Measurements from ENCODE around the gene LGR4. TPM values are rescaled to one million over a fixed set of nuclear protein-coding genes. Genes with fewer than 3 reads are reported as not detected.

LGR4 gene
- total RNA-seq, 1 experiment from 2014 or later: 37.1 TPM

- CTCF ChIA-PET: interaction anchor here (0.6 to 0.9 kb wide), 2 partner anchors 8 to 61 kb away, joined by 3 read pairs; no protein-coding TSS in a partner anchor
- H3K27me3 Mint-ChIP-seq (ENCODE audit: insufficient read depth, unreplicated experiment): no peaks in the 10 kb centered on the region
- no peak for TF ChIP-seq CTCF (IDR thresholded peaks at IDR 0.05; ENCODE audit: insufficient read depth in 1 of 2, low read depth in 1 of 2, low read length in 1 of 2, severe bottlenecking in 1 of 2, unreplicated experiment in 1 of 2)
- intact Hi-C loops (cut with micrococcal nuclease; ENCODE audit: unreplicated experiment): no loop called here
- Histone ChIP-seq H3K27me3 (replicated peaks; ENCODE audit: control insufficient read depth, insufficient read depth, low read length) (no peaks in the 10 kb centered on the region), H3K4me1 (peaks cover 34% of the 10 kb centered on the region), H3K36me3 (ENCODE audit: control insufficient read depth, insufficient read depth, low read length) (no peaks in the 10 kb centered on the region), H3K4me3 (ENCODE audit: low read depth, low read length) (no peak overlapping the region), H3K9me3 (no peaks in the 10 kb centered on the region)
- H3K4me3 Mint-ChIP-seq (ENCODE audit: unreplicated experiment): peak overlapping the region; percentile 27
- H3K9me3 Mint-ChIP-seq (ENCODE audit: unreplicated experiment): peaks cover 10% of the 10 kb centered on the region
- peak overlapping the region; percentile 55 for H3K27ac Mint-ChIP-seq (ENCODE audit: unreplicated experiment)
- H3K4me1 Mint-ChIP-seq (ENCODE audit: low read depth, unreplicated experiment): peaks cover 43% of the 10 kb centered on the region
- H3K36me3 Mint-ChIP-seq (ENCODE audit: insufficient read depth, unreplicated experiment): peaks cover 6% of the 10 kb centered on the region
- no peak for DNase-seq
- POLR2A ChIA-PET: interaction anchor here (0.8 kb wide), 1 partner anchor 16 kb away, joined by 4 read pairs; the partner anchor contains the start of gene LGR4
- no TSS peak for BruUV-seq (replicated peaks)
Measured at GRCh38 chr11:27456140-27456794, 16.3 kb downstream of the LGR4 start.

GRCh38 chr11:27455667-27456066 lies 16.9 kb downstream of the LGR4 start:
- ChIA-PET POLR2A (interaction anchor here (0.8 kb wide), 1 partner anchor 17 kb away, joined by 4 read pairs; the partner anchor contains the start of gene LGR4), CTCF (interaction anchor here (0.6 to 0.9 kb wide), 2 partner anchors 9 to 60 kb away, joined by 3 read pairs; no protein-coding TSS in a partner anchor)
- intact Hi-C loops (cut with micrococcal nuclease; ENCODE audit: unreplicated experiment): no loop called here
- peaks cover 43% of the 10 kb centered on the region for H3K4me1 Mint-ChIP-seq (ENCODE audit: low read depth, unreplicated experiment)
- no peak for DNase-seq
- Histone ChIP-seq H3K9me3 (no peaks in the 10 kb centered on the region), H3K36me3 (ENCODE audit: control insufficient read depth, insufficient read depth, low read length) (no peaks in the 10 kb centered on the region), H3K4me3 (ENCODE audit: low read depth, low read length) (no peak overlapping the region), H3K4me1 (peaks cover 34% of the 10 kb centered on the region), H3K27me3 (replicated peaks; ENCODE audit: control insufficient read depth, insufficient read depth, low read length) (no peaks in the 10 kb centered on the region)
- peak overlapping the region; percentile 27 for H3K4me3 Mint-ChIP-seq (ENCODE audit: unreplicated experiment)
- no peaks in the 10 kb centered on the region for H3K27me3 Mint-ChIP-seq (ENCODE audit: insufficient read depth, unreplicated experiment)
- no peak for TF ChIP-seq CTCF (IDR thresholded peaks at IDR 0.05; ENCODE audit: insufficient read depth in 1 of 2, low read depth in 1 of 2, low read length in 1 of 2, severe bottlenecking in 1 of 2, unreplicated experiment in 1 of 2)
- peaks cover 10% of the 10 kb centered on the region for H3K9me3 Mint-ChIP-seq (ENCODE audit: unreplicated experiment)
- peak overlapping the region; percentile 55 for H3K27ac Mint-ChIP-seq (ENCODE audit: unreplicated experiment)
- H3K36me3 Mint-ChIP-seq (ENCODE audit: insufficient read depth, unreplicated experiment): peaks cover 6% of the 10 kb centered on the region
- BruUV-seq (replicated peaks): no TSS peak

- Histone ChIP-seq H3K36me3 (ENCODE audit: control insufficient read depth, insufficient read depth, low read length) (no peaks in the 10 kb centered on the region), H3K27me3 (replicated peaks; ENCODE audit: control insufficient read depth, insufficient read depth, low read length) (no peaks in the 10 kb centered on the region), H3K4me1 (peaks cover 34% of the 10 kb centered on the region), H3K4me3 (ENCODE audit: low read depth, low read length) (no peak overlapping the region), H3K9me3 (no peaks in the 10 kb centered on the region)
- Mint-ChIP-seq H3K27me3 (ENCODE audit: insufficient read depth, unreplicated experiment) (no peaks in the 10 kb centered on the region), H3K4me1 (ENCODE audit: low read depth, unreplicated experiment) (peaks cover 38% of the 10 kb centered on the region), H3K4me3 (ENCODE audit: unreplicated experiment) (no peak overlapping the region), H3K9me3 (ENCODE audit: unreplicated experiment) (peaks cover 10% of the 10 kb centered on the region), H3K27ac (ENCODE audit: unreplicated experiment) (no peak overlapping the region), H3K36me3 (ENCODE audit: insufficient read depth, unreplicated experiment) (peaks cover 6% of the 10 kb centered on the region)
- intact Hi-C loops (cut with micrococcal nuclease; ENCODE audit: unreplicated experiment): no loop called here
- CTCF ChIA-PET: no interaction called here
- TF ChIP-seq CTCF (IDR thresholded peaks at IDR 0.05; ENCODE audit: insufficient read depth in 1 of 2, low read depth in 1 of 2, low read length in 1 of 2, severe bottlenecking in 1 of 2, unreplicated experiment in 1 of 2): no peak
- DNase-seq: no peak
- no TSS peak for BruUV-seq (replicated peaks)
- POLR2A ChIA-PET: no interaction called here
Measured at GRCh38 chr11:27453701-27454100, 18.9 kb downstream of the LGR4 start.
